GM13976 (cell line): ENCODE measurements around the gene NUP210.

Source experiments
- DNase-seq: peaks from one replicate; pipeline ENCODE4 v3.0.0; 2012; ENCODE audit warnings: low spot score
- CTCF ChIP-seq: IDR thresholded peaks from 2 replicates; pipeline ENCODE4 v1.5.1; 2012; ENCODE audit warnings: borderline replicate concordance, mild to moderate bottlenecking; ENCODE audit not compliant: insufficient read depth; ENCODE audit errors: extremely low read depth, missing control alignments, control extremely low read depth
- in situ Hi-C: fragments of 300-500 bp; cut with MboI; formaldehyde crosslinking; loops from one replicate; pipeline ENCODE4 v1.12.0; 2022; ENCODE audit warnings: low sequenced_read_pairs, mixed read lengths, inconsistent platforms; ENCODE audit not compliant: unreplicated experiment

NUP210 gene

GRCh38 chr3:13346481-13347389 is 73.4 kb downstream of the NUP210 start:
- no peak for TF ChIP-seq CTCF
- in situ Hi-C loops, result no loop called here
- peak; percentile 51 for DNase-seq

- no peak for TF ChIP-seq CTCF
- in situ Hi-C loops, result no loop called here
- no peak for DNase-seq
Measured at GRCh38 chr3:13345772-13346171, 74.3 kb downstream of the NUP210 start.

- in situ Hi-C loops, result no loop called here
- DNase-seq, result no peak
- no peak for TF ChIP-seq CTCF
Measured at GRCh38 chr3:13345284-13345683, 74.8 kb downstream of the NUP210 start.

GRCh38 chr3:13344663-13345062 is 75.5 kb downstream of the NUP210 start:
- DNase-seq, result no peak
- in situ Hi-C loops, result no loop called here
- TF ChIP-seq CTCF, result no peak

GRCh38 chr3:13343601-13344000 is 76.5 kb downstream of the NUP210 start:
- TF ChIP-seq CTCF, result no peak
- no peak for DNase-seq

GRCh38 chr3:13341229-13341905 is 78.8 kb downstream of the NUP210 start:
- no peak for TF ChIP-seq CTCF
- DNase-seq, result no peak
- in situ Hi-C loops, result no loop called here

More at GRCh38 chr3:13343601-13344000, 76.5 kb downstream of the NUP210 start:
- in situ Hi-C loops, result no loop called here
